Activated naive CD8-positive, alpha-beta T cell treated with anti-CD3 and anti-CD28 coated beads for 36 hours (primary cell): ENCODE results near the gene ACVR1B. TPM values are rescaled to one million over a fixed set of nuclear protein-coding genes. Genes with fewer than 3 reads are reported as not detected.

Experiments
- DNase-seq: peaks from one replicate; pipeline ENCODE4 v3.0.0; 2021
- H3K27ac Mint-ChIP-seq: one replicate; pipeline ENCODE4 v1.8.0; 2022; ENCODE audit warnings: mild to moderate bottlenecking, moderate library complexity, mixed read lengths
- H3K27me3 Mint-ChIP-seq: one replicate; pipeline ENCODE4 v1.8.0; 2022; ENCODE audit warnings: mild to moderate bottlenecking, mixed read lengths
- H3K36me3 Mint-ChIP-seq: one replicate; pipeline ENCODE4 v1.8.0; 2021; ENCODE audit warnings: mild to moderate bottlenecking, mixed read lengths
- H3K4me1 Mint-ChIP-seq: one replicate; pipeline ENCODE4 v1.8.0; 2021; ENCODE audit warnings: mixed read lengths
- H3K4me3 Mint-ChIP-seq: one replicate; pipeline ENCODE4 v1.8.0; 2022; ENCODE audit warnings: mild to moderate bottlenecking, moderate library complexity, mixed read lengths
- H3K9me3 Mint-ChIP-seq: one replicate; pipeline ENCODE4 v1.8.0; 2022; ENCODE audit warnings: mixed read lengths
- total RNA-seq, 2 experiments: library from RNA; stranded (reverse); gene quantifications; one replicate each; pipeline ENCODE4 v1.2.3, GENCODE V29; 2021

Gene ACVR1B
- total RNA-seq, 2 experiments from 2014 or later, result 9.9 to 10.2 TPM

GRCh38 chr12:51925346-51926063 is 26.0 kb upstream of the ACVR1B start:
- Mint-ChIP-seq H3K4me1 (peaks cover 8% of the 10 kb centered on the region), H3K4me3 (no peak overlapping the region), H3K36me3 (no peaks in the 10 kb centered on the region), H3K9me3 (no peaks in the 10 kb centered on the region), H3K27ac (no peak overlapping the region), H3K27me3 (peaks cover 7% of the 10 kb centered on the region)
- DNase-seq, result no peak

- Mint-ChIP-seq H3K4me3 (no peak overlapping the region), H3K27me3 (peaks cover 7% of the 10 kb centered on the region), H3K9me3 (no peaks in the 10 kb centered on the region), H3K36me3 (no peaks in the 10 kb centered on the region), H3K27ac (no peak overlapping the region), H3K4me1 (peaks cover 8% of the 10 kb centered on the region)
- DNase-seq, result no peak
These were observed 25.4 kb upstream of the ACVR1B start for GRCh38 chr12:51926064-51926632.

GRCh38 chr12:51926718-51927117 is 24.8 kb upstream of the ACVR1B start:
- no peak overlapping the region for H3K27ac Mint-ChIP-seq
- peaks cover 7% of the 10 kb centered on the region for H3K27me3 Mint-ChIP-seq
- no peak overlapping the region for H3K4me3 Mint-ChIP-seq
- no peaks in the 10 kb centered on the region for H3K9me3 Mint-ChIP-seq
- DNase-seq, result peak; percentile 47
- H3K36me3 Mint-ChIP-seq, result no peaks in the 10 kb centered on the region
- peaks cover 8% of the 10 kb centered on the region for H3K4me1 Mint-ChIP-seq

- no peak for DNase-seq
- Mint-ChIP-seq H3K4me1 (no peaks in the 10 kb centered on the region), H3K27ac (no peak overlapping the region), H3K9me3 (no peaks in the 10 kb centered on the region), H3K4me3 (no peak overlapping the region), H3K27me3 (no peaks in the 10 kb centered on the region), H3K36me3 (no peaks in the 10 kb centered on the region)
These were observed 19.1 kb upstream of the ACVR1B start for GRCh38 chr12:51932218-51933076.

- H3K4me3 Mint-ChIP-seq, result no peak overlapping the region
- DNase-seq, result no peak
These were observed 17.4 kb upstream of the ACVR1B start for GRCh38 chr12:51934080-51934479.

GRCh38 chr12:51937926-51938325 is 13.6 kb upstream of the ACVR1B start:
- Mint-ChIP-seq H3K4me3 (no peak overlapping the region), H3K9me3 (no peaks in the 10 kb centered on the region), H3K27me3 (no peaks in the 10 kb centered on the region), H3K36me3 (no peaks in the 10 kb centered on the region), H3K4me1 (peaks cover 2% of the 10 kb centered on the region), H3K27ac (no peak overlapping the region)
- DNase-seq, result no peak

More at GRCh38 chr12:51934080-51934479, 17.4 kb upstream of the ACVR1B start:
- H3K27me3 Mint-ChIP-seq, result no peaks in the 10 kb centered on the region
- no peak overlapping the region for H3K27ac Mint-ChIP-seq
- H3K9me3 Mint-ChIP-seq, result no peaks in the 10 kb centered on the region
- no peaks in the 10 kb centered on the region for H3K36me3 Mint-ChIP-seq
- H3K4me1 Mint-ChIP-seq, result no peaks in the 10 kb centered on the region

GRCh38 chr12:51938726-51939125 is 12.8 kb upstream of the ACVR1B start:
- H3K27me3 Mint-ChIP-seq, result no peaks in the 10 kb centered on the region
- no peak for DNase-seq
- no peak overlapping the region for H3K27ac Mint-ChIP-seq
- no peaks in the 10 kb centered on the region for H3K9me3 Mint-ChIP-seq
- no peak overlapping the region for H3K4me3 Mint-ChIP-seq
- no peaks in the 10 kb centered on the region for H3K36me3 Mint-ChIP-seq
- H3K4me1 Mint-ChIP-seq, result peaks cover 2% of the 10 kb centered on the region

- H3K9me3 Mint-ChIP-seq, result peaks cover 11% of the 10 kb centered on the region
- no peaks in the 10 kb centered on the region for H3K27me3 Mint-ChIP-seq
- no peak for DNase-seq
- peaks cover 2% of the 10 kb centered on the region for H3K4me1 Mint-ChIP-seq
- H3K4me3 Mint-ChIP-seq, result no peak overlapping the region
- H3K36me3 Mint-ChIP-seq, result no peaks in the 10 kb centered on the region
- no peak overlapping the region for H3K27ac Mint-ChIP-seq
These were observed 10.4 kb upstream of the ACVR1B start for GRCh38 chr12:51941011-51941581.

GRCh38 chr12:51941604-51942003 is 9.9 kb upstream of the ACVR1B start:
- H3K27me3 Mint-ChIP-seq, result no peaks in the 10 kb centered on the region

GRCh38 chr12:51942056-51942455 is 9.4 kb upstream of the ACVR1B start:
- Mint-ChIP-seq H3K27me3 (no peaks in the 10 kb centered on the region), H3K36me3 (no peaks in the 10 kb centered on the region), H3K27ac (no peak overlapping the region), H3K9me3 (peaks cover 11% of the 10 kb centered on the region), H3K4me1 (peaks cover 2% of the 10 kb centered on the region), H3K4me3 (no peak overlapping the region)
- no peak for DNase-seq

More at GRCh38 chr12:51941604-51942003, 9.9 kb upstream of the ACVR1B start:
- Mint-ChIP-seq H3K9me3 (peaks cover 11% of the 10 kb centered on the region), H3K36me3 (no peaks in the 10 kb centered on the region), H3K27ac (no peak overlapping the region), H3K4me1 (peaks cover 2% of the 10 kb centered on the region), H3K4me3 (no peak overlapping the region)
- DNase-seq, result no peak

GRCh38 chr12:51942501-51943000 is 8.9 kb upstream of the ACVR1B start:
- H3K27ac Mint-ChIP-seq, result no peak overlapping the region

GRCh38 chr12:51943346-51943745 is 8.2 kb upstream of the ACVR1B start:
- H3K4me3 Mint-ChIP-seq, result no peak overlapping the region
- no peak for DNase-seq
- H3K27me3 Mint-ChIP-seq, result no peaks in the 10 kb centered on the region
- no peaks in the 10 kb centered on the region for H3K36me3 Mint-ChIP-seq
- peaks cover 2% of the 10 kb centered on the region for H3K4me1 Mint-ChIP-seq
- no peak overlapping the region for H3K27ac Mint-ChIP-seq
- H3K9me3 Mint-ChIP-seq, result peaks cover 11% of the 10 kb centered on the region

More at GRCh38 chr12:51942501-51943000, 8.9 kb upstream of the ACVR1B start:
- H3K27me3 Mint-ChIP-seq, result no peaks in the 10 kb centered on the region
- H3K36me3 Mint-ChIP-seq, result no peaks in the 10 kb centered on the region
- no peak overlapping the region for H3K4me3 Mint-ChIP-seq
- peaks cover 11% of the 10 kb centered on the region for H3K9me3 Mint-ChIP-seq
- peaks cover 2% of the 10 kb centered on the region for H3K4me1 Mint-ChIP-seq
- no peak for DNase-seq

GRCh38 chr12:51944608-51945233 is 6.8 kb upstream of the ACVR1B start:
- peaks cover 11% of the 10 kb centered on the region for H3K9me3 Mint-ChIP-seq
- no peak for DNase-seq
- H3K4me3 Mint-ChIP-seq, result no peak overlapping the region
- peaks cover 2% of the 10 kb centered on the region for H3K4me1 Mint-ChIP-seq
- H3K27me3 Mint-ChIP-seq, result peaks cover 4% of the 10 kb centered on the region
- H3K27ac Mint-ChIP-seq, result no peak overlapping the region
- H3K36me3 Mint-ChIP-seq, result no peaks in the 10 kb centered on the region

GRCh38 chr12:51947246-51947996 is 4.1 kb upstream of the ACVR1B start:
- peaks cover 10% of the 10 kb centered on the region for H3K27me3 Mint-ChIP-seq
- DNase-seq, result no peak
- no peak overlapping the region for H3K27ac Mint-ChIP-seq
- H3K9me3 Mint-ChIP-seq, result peaks cover 11% of the 10 kb centered on the region
- H3K4me3 Mint-ChIP-seq, result no peak overlapping the region
- H3K36me3 Mint-ChIP-seq, result no peaks in the 10 kb centered on the region
- H3K4me1 Mint-ChIP-seq, result peaks cover 2% of the 10 kb centered on the region
